ENCODE measurements around the gene PLCL1.

Gene PLCL1

GRCh38 chr2:198167346-198167745, 363.0 kb downstream of the PLCL1 start:
- Histone ChIP-seq H3K9me3 (ENCODE audit: low read depth, low read length) (no peaks in the 10 kb centered on the region), H3K9ac (ENCODE audit: insufficient read length) (no peak overlapping the region), H3K27ac (no peak overlapping the region), H3K4me3 (no peak overlapping the region), H3K36me3 (ENCODE audit: insufficient read depth, low read length) (no peaks in the 10 kb centered on the region)
- no peak for TF ChIP-seq EZH2 (IDR thresholded peaks at IDR 0.05)
- no peak for TF ChIP-seq FOXP2 (optimal IDR thresholded peaks at IDR 0.05; ENCODE audit: control extremely low read depth, extremely low read length, insufficient read depth)
- TF ChIP-seq POLR2AphosphoS5 (IDR thresholded peaks at IDR 0.05; ENCODE audit: borderline replicate concordance, low read depth, low read length): no peak
- DNase-seq (ENCODE audit: low read depth, low spot score): no peak

- H3K9ac ChIP-seq (ENCODE audit: insufficient read length): no peak overlapping the region
- H3K36me3 ChIP-seq (ENCODE audit: insufficient read depth, low read length): no peaks in the 10 kb centered on the region
- no peak for DNase-seq (ENCODE audit: low read depth, low spot score)
- no peak overlapping the region for H3K4me3 ChIP-seq
- TF ChIP-seq FOXP2 (optimal IDR thresholded peaks at IDR 0.05; ENCODE audit: control extremely low read depth, extremely low read length, insufficient read depth): no peak
- TF ChIP-seq POLR2AphosphoS5 (IDR thresholded peaks at IDR 0.05; ENCODE audit: borderline replicate concordance, low read depth, low read length): no peak
- TF ChIP-seq EZH2 (IDR thresholded peaks at IDR 0.05): no peak
- H3K27ac ChIP-seq: no peak overlapping the region
- no peaks in the 10 kb centered on the region for H3K9me3 ChIP-seq (ENCODE audit: low read depth, low read length)
These were observed 364.3 kb downstream of the PLCL1 start for GRCh38 chr2:198168651-198169050.

- Histone ChIP-seq H3K27ac (no peak overlapping the region), H3K36me3 (ENCODE audit: insufficient read depth, low read length) (no peaks in the 10 kb centered on the region), H3K9me3 (ENCODE audit: low read depth, low read length) (no peaks in the 10 kb centered on the region), H3K9ac (ENCODE audit: insufficient read length) (no peak overlapping the region), H3K4me3 (no peak overlapping the region)
- TF ChIP-seq FOXP2 (optimal IDR thresholded peaks at IDR 0.05; ENCODE audit: control extremely low read depth, extremely low read length, insufficient read depth) (no peak), EZH2 (IDR thresholded peaks at IDR 0.05) (no peak), POLR2AphosphoS5 (IDR thresholded peaks at IDR 0.05; ENCODE audit: borderline replicate concordance, low read depth, low read length) (no peak)
- no peak for DNase-seq (ENCODE audit: low read depth, low spot score)
These were observed 368.8 kb downstream of the PLCL1 start for GRCh38 chr2:198173242-198173641.

- H3K9me3 ChIP-seq (ENCODE audit: low read depth, low read length): no peaks in the 10 kb centered on the region
- no peak overlapping the region for H3K4me3 ChIP-seq
- no peak for DNase-seq (ENCODE audit: low read depth, low spot score)
- TF ChIP-seq POLR2AphosphoS5 (IDR thresholded peaks at IDR 0.05; ENCODE audit: borderline replicate concordance, low read depth, low read length) (no peak), EZH2 (IDR thresholded peaks at IDR 0.05) (no peak), FOXP2 (optimal IDR thresholded peaks at IDR 0.05; ENCODE audit: control extremely low read depth, extremely low read length, insufficient read depth) (no peak)
- no peak overlapping the region for H3K27ac ChIP-seq
- no peaks in the 10 kb centered on the region for H3K36me3 ChIP-seq (ENCODE audit: insufficient read depth, low read length)
- H3K9ac ChIP-seq (ENCODE audit: insufficient read length): no peak overlapping the region
These were observed 369.5 kb downstream of the PLCL1 start for GRCh38 chr2:198173864-198174263.

GRCh38 chr2:198175271-198175670, 370.9 kb downstream of the PLCL1 start:
- no peak for DNase-seq (ENCODE audit: low read depth, low spot score)
- no peak for TF ChIP-seq EZH2 (IDR thresholded peaks at IDR 0.05)
- TF ChIP-seq POLR2AphosphoS5 (IDR thresholded peaks at IDR 0.05; ENCODE audit: borderline replicate concordance, low read depth, low read length): no peak
- no peak for TF ChIP-seq FOXP2 (optimal IDR thresholded peaks at IDR 0.05; ENCODE audit: control extremely low read depth, extremely low read length, insufficient read depth)
- no peaks in the 10 kb centered on the region for H3K9me3 ChIP-seq (ENCODE audit: low read depth, low read length)
- H3K27ac ChIP-seq: no peak overlapping the region
- no peaks in the 10 kb centered on the region for H3K36me3 ChIP-seq (ENCODE audit: insufficient read depth, low read length)
- H3K9ac ChIP-seq (ENCODE audit: insufficient read length): no peak overlapping the region
- no peak overlapping the region for H3K4me3 ChIP-seq

GRCh38 chr2:198177040-198177439, 372.6 kb downstream of the PLCL1 start:
- H3K27ac ChIP-seq: no peak overlapping the region
- no peaks in the 10 kb centered on the region for H3K9me3 ChIP-seq (ENCODE audit: low read depth, low read length)
- H3K36me3 ChIP-seq (ENCODE audit: insufficient read depth, low read length): no peaks in the 10 kb centered on the region
- no peak overlapping the region for H3K4me3 ChIP-seq
- no peak overlapping the region for H3K9ac ChIP-seq (ENCODE audit: insufficient read length)
- no peak for DNase-seq (ENCODE audit: low read depth, low spot score)
- no peak for TF ChIP-seq FOXP2 (optimal IDR thresholded peaks at IDR 0.05; ENCODE audit: control extremely low read depth, extremely low read length, insufficient read depth)
- no peak for TF ChIP-seq EZH2 (IDR thresholded peaks at IDR 0.05)

GRCh38 chr2:198178766-198179165, 374.4 kb downstream of the PLCL1 start:
- H3K27ac ChIP-seq: no peak overlapping the region
- no peak overlapping the region for H3K4me3 ChIP-seq
- DNase-seq (ENCODE audit: low read depth, low spot score): no peak
- H3K9me3 ChIP-seq (ENCODE audit: low read depth, low read length): no peaks in the 10 kb centered on the region
- no peaks in the 10 kb centered on the region for H3K36me3 ChIP-seq (ENCODE audit: insufficient read depth, low read length)
- no peak overlapping the region for H3K9ac ChIP-seq (ENCODE audit: insufficient read length)
- TF ChIP-seq EZH2 (IDR thresholded peaks at IDR 0.05): no peak
- TF ChIP-seq FOXP2 (optimal IDR thresholded peaks at IDR 0.05; ENCODE audit: control extremely low read depth, extremely low read length, insufficient read depth): no peak
- no peak for TF ChIP-seq POLR2AphosphoS5 (IDR thresholded peaks at IDR 0.05; ENCODE audit: borderline replicate concordance, low read depth, low read length)

GRCh38 chr2:198186257-198186656, 381.9 kb downstream of the PLCL1 start:
- no peak for DNase-seq (ENCODE audit: low read depth, low spot score)

GRCh38 chr2:198187841-198188240, 383.4 kb downstream of the PLCL1 start:
- no peaks in the 10 kb centered on the region for H3K9me3 ChIP-seq (ENCODE audit: low read depth, low read length)
- no peak overlapping the region for H3K9ac ChIP-seq (ENCODE audit: insufficient read length)
- DNase-seq (ENCODE audit: low read depth, low spot score): no peak
- TF ChIP-seq POLR2AphosphoS5 (IDR thresholded peaks at IDR 0.05; ENCODE audit: borderline replicate concordance, low read depth, low read length) (no peak), FOXP2 (optimal IDR thresholded peaks at IDR 0.05; ENCODE audit: control extremely low read depth, extremely low read length, insufficient read depth) (no peak), EZH2 (IDR thresholded peaks at IDR 0.05) (no peak)
- no peaks in the 10 kb centered on the region for H3K36me3 ChIP-seq (ENCODE audit: insufficient read depth, low read length)
- no peak overlapping the region for H3K27ac ChIP-seq
- H3K4me3 ChIP-seq: no peak overlapping the region

More at GRCh38 chr2:198186257-198186656, 381.9 kb downstream of the PLCL1 start:
- Histone ChIP-seq H3K9ac (ENCODE audit: insufficient read length) (no peak overlapping the region), H3K9me3 (ENCODE audit: low read depth, low read length) (no peaks in the 10 kb centered on the region), H3K36me3 (ENCODE audit: insufficient read depth, low read length) (no peaks in the 10 kb centered on the region), H3K27ac (no peak overlapping the region), H3K4me3 (no peak overlapping the region)
- TF ChIP-seq POLR2AphosphoS5 (IDR thresholded peaks at IDR 0.05; ENCODE audit: borderline replicate concordance, low read depth, low read length) (no peak), FOXP2 (optimal IDR thresholded peaks at IDR 0.05; ENCODE audit: control extremely low read depth, extremely low read length, insufficient read depth) (no peak), EZH2 (IDR thresholded peaks at IDR 0.05) (no peak)

Data from SK-N-MC (cell line).